Right cardiac atrium (tissue), 5 donors: ENCODE results near the gene PRDM16. TPM values are rescaled to one million over a fixed set of nuclear protein-coding genes. Genes with fewer than 3 reads are reported as not detected.

Experiments used
- ATAC-seq, 2 donors: fragments of 200-7000 bp; cut with Tn5 transposase; one replicate each; pipeline versions ENCODE4 v1.8.0 to v1.9.1; 2020; ENCODE audit warnings: moderate library complexity in 2 of 2, mild to moderate bottlenecking in 1 of 2
- DNase-seq, 3 donors: peaks; one replicate each; pipeline ENCODE4 v3.0.0-alpha.2; 2020
- H3K27ac ChIP-seq: one replicate; pipeline ENCODE4 v1.5.1; 2013; ENCODE audit warnings: mild to moderate bottlenecking, low read length, control low read depth, moderate library complexity
- H3K27me3 ChIP-seq: one replicate; pipeline ENCODE4 v1.6.1; 2013; ENCODE audit not compliant: control insufficient read depth, insufficient read depth
- H3K4me1 ChIP-seq: one replicate; pipeline ENCODE4 v1.6.1; 2013; ENCODE audit warnings: low read length; ENCODE audit not compliant: control insufficient read depth, insufficient read depth
- H3K4me3 ChIP-seq: one replicate; pipeline ENCODE4 v1.5.1; 2013; ENCODE audit warnings: low read length, control low read depth
- H3K9me3 ChIP-seq: one replicate; pipeline ENCODE4 v1.6.1; 2013; ENCODE audit warnings: low read length; ENCODE audit not compliant: control insufficient read depth
- WGBS: extraction: QIAGEN DNeasy Blood & Tissue Kit; methylation state at CpG from one replicate; pipeline ENCODE4 v1.1.7; 2013; 5-methylcytosine and 5-hydroxymethylcytosine counted together
- intact Hi-C, 4 donors: fragments of 100-400 bp; cut with DNase I; formaldehyde crosslinking; loops; one replicate each; pipeline versions ENCODE4 v1.11.0 to v1.14.0; 2022 to 2023
- polyA plus RNA-seq: library from polyadenylated mRNA; stranded (reverse); fragments of 200-250 nt; gene quantifications from one replicate; pipeline ENCODE4 v1.2.3, GENCODE V29; 2013
- total RNA-seq, 4 donors: library from RNA; stranded (reverse); fragmentation: NEBNext Ultra II Directional; extraction: Animal tissue kit (Norgen Biotek cat#: 25700); gene quantifications; one replicate each; pipeline ENCODE4 v1.2.1, GENCODE V29; 2021
- donor health status: healthy with polysubstance abuse.
- donor health status: DM: no; HTN: yes; CAD: no.
- donor health status: DM: no; HTN: no; CAD: no.
- donor health status: DM: no; HTN: yes; CAD: no; lungs with severe emphysema.
- donor health status: DM: yes; HTN: yes; CAD: no.

Gene PRDM16
- total and polyA plus RNA-seq, 5 donors: 1.1 to 2.9 (median 1.9) TPM

DNA sequence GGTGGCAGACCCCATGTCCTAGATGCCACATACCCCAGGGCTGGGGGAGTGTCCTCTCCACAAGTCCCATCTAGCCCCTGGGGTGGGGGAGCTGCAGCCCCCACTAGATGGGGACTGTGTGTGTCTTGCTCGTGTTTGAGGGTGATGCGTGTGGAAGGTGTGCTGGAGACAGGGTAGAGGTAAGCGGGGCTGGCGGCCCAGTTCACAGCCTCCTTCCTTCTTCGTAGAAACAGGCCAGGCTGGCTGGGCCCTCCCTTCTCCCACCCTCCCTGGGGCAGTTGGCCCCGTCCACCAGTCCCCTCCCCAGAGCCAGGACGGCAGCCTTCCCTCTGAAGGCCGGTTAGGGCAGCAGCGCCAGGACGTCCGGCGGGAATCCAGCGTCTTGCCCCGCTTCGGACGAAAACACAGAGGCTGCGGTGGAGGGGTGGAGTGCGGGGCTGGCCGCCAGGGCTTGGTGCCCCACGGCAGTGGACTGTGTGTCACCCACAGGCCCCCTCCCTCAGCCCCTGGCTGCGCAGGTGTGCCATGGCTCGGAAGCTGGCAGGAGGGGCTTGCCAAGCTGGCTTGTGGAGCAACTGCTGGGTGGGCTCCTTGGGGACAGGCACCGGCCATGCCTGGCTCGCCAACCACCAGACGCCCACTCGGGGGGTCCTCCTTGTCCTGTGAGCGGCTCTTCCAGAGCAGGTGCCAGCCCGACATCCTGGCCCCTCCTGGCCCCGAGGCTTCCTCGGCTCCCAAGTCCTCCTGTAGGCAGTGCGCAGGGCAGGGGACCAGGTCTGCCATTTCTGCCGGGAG is 3.6 kb downstream of the PRDM16 start:
- intact Hi-C loops: loop anchor here (5.0 to 10.0 kb wide), 4 partner anchors 202 to 212 kb away; no protein-coding TSS in a partner anchor
- no peaks in the 10 kb centered on the region for H3K27me3 ChIP-seq
- 43% methylated on average over 32 of the region's 32 CpGs for WGBS
- no peaks in the 10 kb centered on the region for H3K4me1 ChIP-seq
- H3K4me3 ChIP-seq: no peak overlapping the region
- H3K27ac ChIP-seq: no peak overlapping the region
- ATAC-seq: no peak
- H3K9me3 ChIP-seq: no peaks in the 10 kb centered on the region
- DNase-seq: peak; percentile 17 to 50 (median 39)

DNA sequence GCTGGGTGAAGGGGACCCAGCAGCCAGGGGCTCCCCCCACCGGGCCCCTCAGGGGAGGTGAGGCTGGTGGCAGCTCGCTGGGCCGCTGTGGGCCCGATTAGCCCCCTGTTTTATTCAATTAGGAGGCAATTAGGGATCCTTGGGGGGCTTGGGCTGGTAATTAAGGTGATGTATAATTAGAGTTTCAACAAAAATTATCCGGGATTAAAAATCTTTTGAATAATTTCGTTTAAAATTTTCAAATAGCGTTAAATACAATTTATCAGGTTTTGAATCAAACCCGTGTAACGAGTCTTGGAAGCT is 4.1 kb downstream of the PRDM16 start:
- ATAC-seq: no peak
- Histone ChIP-seq H3K27me3 (no peaks in the 10 kb centered on the region), H3K27ac (no peak overlapping the region), H3K4me3 (no peak overlapping the region), H3K9me3 (no peaks in the 10 kb centered on the region), H3K4me1 (no peaks in the 10 kb centered on the region)
- no peak for DNase-seq
- intact Hi-C loops: loop anchor here (5.0 to 10.0 kb wide), 4 partner anchors 202 to 212 kb away; no protein-coding TSS in a partner anchor
- 14% methylated on average over 9 of the region's 9 CpGs for WGBS

GRCh38 chr1:3073489-3074296 is 4.7 kb downstream of the PRDM16 start:
- Histone ChIP-seq H3K9me3 (no peaks in the 10 kb centered on the region), H3K27me3 (no peaks in the 10 kb centered on the region), H3K27ac (no peak overlapping the region), H3K4me1 (no peaks in the 10 kb centered on the region), H3K4me3 (no peak overlapping the region)
- no peak for ATAC-seq
- DNase-seq: peak in 2 of 3 donors; percentile 30 to 47
- intact Hi-C loops: loop anchor here (5.0 to 10.0 kb wide), 4 partner anchors 201 to 211 kb away; no protein-coding TSS in a partner anchor
- WGBS: 14% methylated on average over 82 of the region's 82 CpGs

DNA sequence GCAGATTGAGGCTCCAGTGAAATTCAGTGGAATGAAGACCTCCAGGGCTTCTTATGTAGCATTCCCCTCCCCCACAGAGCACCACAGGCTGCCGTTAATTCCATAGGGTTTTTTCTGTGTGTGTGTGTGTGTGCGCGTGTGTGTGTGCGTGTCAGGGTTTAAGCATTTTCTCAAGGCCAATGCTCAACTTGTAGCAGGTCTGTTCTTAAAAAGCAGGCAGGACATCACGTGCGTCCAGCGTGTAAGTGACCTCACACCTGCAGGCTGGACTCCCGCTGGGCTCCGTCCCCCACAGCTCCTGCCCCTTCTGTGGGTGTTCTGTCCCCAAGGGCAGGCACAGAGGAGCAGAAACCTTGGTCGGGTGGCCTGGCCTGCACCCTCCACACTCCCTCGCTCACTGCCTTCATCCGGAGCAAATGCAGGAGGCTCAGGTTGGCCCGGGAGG is 5.3 kb downstream of the PRDM16 start:
- H3K27me3 ChIP-seq: no peaks in the 10 kb centered on the region
- H3K4me1 ChIP-seq: no peaks in the 10 kb centered on the region
- H3K27ac ChIP-seq: no peak overlapping the region
- H3K9me3 ChIP-seq: no peaks in the 10 kb centered on the region
- WGBS: 63% methylated on average over 13 of the region's 13 CpGs
- no peak overlapping the region for H3K4me3 ChIP-seq
- intact Hi-C loops: loop anchor here (5.0 to 10.0 kb wide), 4 partner anchors 200 to 210 kb away; no protein-coding TSS in a partner anchor
- DNase-seq: peak in 2 of 3 donors; percentile 18 to 38
- no peak for ATAC-seq

GRCh38 chr1:3074800-3075199 is 5.8 kb downstream of the PRDM16 start:
- H3K4me3 ChIP-seq: no peak overlapping the region
- 75% methylated on average over 12 of the region's 12 CpGs for WGBS
- ATAC-seq: no peak
- H3K4me1 ChIP-seq: no peaks in the 10 kb centered on the region
- H3K27ac ChIP-seq: no peak overlapping the region
- no peaks in the 10 kb centered on the region for H3K9me3 ChIP-seq
- H3K27me3 ChIP-seq: no peaks in the 10 kb centered on the region
- DNase-seq: peak in 2 of 3 donors; percentile 35 to 42
- intact Hi-C loops: loop anchor here (5.0 to 10.0 kb wide), 4 partner anchors 200 to 210 kb away; no protein-coding TSS in a partner anchor

DNA sequence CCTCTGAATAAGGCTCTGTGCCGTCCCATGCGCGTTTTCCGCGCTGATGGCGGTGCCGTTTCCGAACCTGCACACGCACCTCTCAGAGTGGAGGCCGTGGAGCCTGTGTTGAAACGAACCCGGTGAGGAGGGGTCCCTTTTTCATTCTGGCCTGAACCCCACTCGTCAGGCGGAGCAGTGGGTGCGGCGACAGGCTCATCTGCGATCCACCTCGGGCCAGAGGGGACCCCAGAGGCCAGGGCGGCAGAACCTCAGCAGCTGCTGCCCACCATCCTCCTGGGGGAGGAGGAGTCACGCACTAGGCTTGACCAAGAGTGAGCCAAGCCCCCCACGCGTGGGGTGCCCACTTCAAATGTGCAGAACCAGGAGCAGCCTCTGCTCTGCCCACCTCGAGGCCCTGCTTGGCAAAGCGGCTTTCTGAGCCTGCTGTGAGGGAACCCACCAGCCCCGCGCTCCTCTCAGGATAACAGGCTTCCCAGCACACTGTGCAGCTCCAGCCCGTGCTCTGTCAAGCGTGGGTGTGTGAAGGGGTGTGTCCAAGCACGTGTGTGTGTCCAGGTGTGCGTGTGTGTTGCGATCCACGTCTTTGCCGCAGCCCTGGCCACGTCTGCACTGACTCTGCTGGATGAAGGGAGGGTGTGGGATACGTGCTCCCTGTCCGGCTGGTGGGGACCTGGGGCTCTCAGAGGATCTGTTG is 6.8 kb downstream of the PRDM16 start:
- H3K27me3 ChIP-seq: no peaks in the 10 kb centered on the region
- WGBS: 91% methylated on average over 36 of the region's 36 CpGs
- no peaks in the 10 kb centered on the region for H3K4me1 ChIP-seq
- H3K4me3 ChIP-seq: no peak overlapping the region
- no peaks in the 10 kb centered on the region for H3K9me3 ChIP-seq
- peak in 2 of 3 donors; percentile 41 to 42 for DNase-seq
- intact Hi-C loops: loop anchor here in 2 of 4 donors (10.0 kb wide), 2 partner anchors 199 to 209 kb away; no protein-coding TSS in a partner anchor
- H3K27ac ChIP-seq: no peak overlapping the region
- no peak for ATAC-seq

DNA sequence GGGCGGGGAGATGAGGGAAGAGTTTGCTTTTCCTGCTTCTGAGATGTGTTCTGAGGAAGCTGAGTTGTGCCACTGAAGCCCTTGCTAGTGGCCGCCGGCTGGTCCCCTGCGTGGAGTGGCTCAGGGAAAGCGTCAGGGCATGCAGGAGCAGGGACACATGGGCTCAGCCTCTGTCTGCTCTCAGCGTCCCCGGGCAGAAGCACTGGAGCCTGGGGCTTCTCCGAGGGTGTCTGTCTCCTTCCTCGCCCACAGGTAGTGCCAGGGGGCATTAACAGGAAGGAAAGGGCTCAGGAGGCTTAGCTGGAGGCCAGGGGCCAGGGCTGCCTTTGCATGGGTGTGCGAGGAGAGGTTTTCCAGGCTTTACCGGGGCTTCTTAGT is 7.3 kb downstream of the PRDM16 start:
- intact Hi-C loops: loop anchor here in 2 of 4 donors (10.0 kb wide), 2 partner anchors 198 to 208 kb away; no protein-coding TSS in a partner anchor
- 79% methylated on average over 11 of the region's 11 CpGs for WGBS

DNA sequence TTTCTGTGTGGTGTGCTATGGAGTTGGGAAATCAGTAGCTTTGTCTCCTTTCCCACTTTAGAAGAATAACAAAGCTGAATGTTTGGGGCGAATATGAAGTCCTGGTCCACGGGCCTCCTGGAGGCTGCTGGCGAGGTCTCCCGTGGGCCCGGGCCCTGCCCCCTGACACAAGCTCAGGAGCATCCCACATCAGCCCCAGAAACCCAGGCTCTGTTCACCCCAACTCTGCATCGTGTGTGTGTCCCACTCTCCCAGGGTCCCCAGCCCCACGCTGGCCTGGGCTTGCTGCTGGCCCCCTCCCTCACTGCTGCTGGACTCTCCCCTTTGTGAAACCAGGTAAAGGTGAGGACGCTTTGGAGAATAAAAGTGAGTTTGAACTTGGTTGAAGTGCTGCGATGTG is 8.1 kb downstream of the PRDM16 start:
- H3K27ac ChIP-seq: no peak overlapping the region
- H3K27me3 ChIP-seq: no peaks in the 10 kb centered on the region
- no peak overlapping the region for H3K4me3 ChIP-seq
- no peaks in the 10 kb centered on the region for H3K9me3 ChIP-seq
- no peaks in the 10 kb centered on the region for H3K4me1 ChIP-seq
- no peak for ATAC-seq
- intact Hi-C loops: loop anchor here in 2 of 4 donors (10.0 kb wide), 2 partner anchors 198 to 208 kb away; no protein-coding TSS in a partner anchor
- DNase-seq: peak in 2 of 3 donors; percentile 20 to 30
- WGBS: 83% methylated on average over 9 of the region's 9 CpGs

More for the DNA sequence above, 7.3 kb downstream of the PRDM16 start:
- peak in 1 of 3 donors; percentile 19 for DNase-seq
- no peaks in the 10 kb centered on the region for H3K4me1 ChIP-seq
- no peak for ATAC-seq
- no peak overlapping the region for H3K4me3 ChIP-seq
- H3K27ac ChIP-seq: no peak overlapping the region
- no peaks in the 10 kb centered on the region for H3K9me3 ChIP-seq
- H3K27me3 ChIP-seq: no peaks in the 10 kb centered on the region

DNA sequence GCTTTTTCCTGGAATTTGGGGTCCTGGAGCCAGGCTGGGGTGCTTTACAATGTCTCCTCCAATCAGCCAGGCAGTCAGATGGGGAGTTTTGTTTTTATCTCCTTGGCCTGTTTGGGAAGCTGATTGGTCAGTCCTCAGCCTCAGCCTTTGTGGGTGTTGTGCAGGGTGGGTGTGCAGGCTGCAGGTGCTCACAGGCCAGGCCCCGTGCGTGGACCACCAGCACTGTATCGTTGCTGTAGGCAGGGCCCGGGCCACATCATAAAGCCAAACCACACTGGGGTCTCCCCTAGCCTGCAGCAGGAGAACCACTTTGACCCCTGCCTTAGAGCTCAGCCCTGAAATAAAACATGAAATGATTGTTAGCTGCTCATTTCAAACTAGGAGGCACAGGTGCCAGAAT is 8.6 kb downstream of the PRDM16 start:
- Histone ChIP-seq H3K27ac (no peak overlapping the region), H3K27me3 (no peaks in the 10 kb centered on the region), H3K4me1 (no peaks in the 10 kb centered on the region), H3K9me3 (no peaks in the 10 kb centered on the region), H3K4me3 (no peak overlapping the region)
- ATAC-seq (no peak), DNase-seq (peak in 1 of 3 donors; percentile 10)
- WGBS: 86% methylated on average over 4 of the region's 4 CpGs
- intact Hi-C loops: loop anchor here in 2 of 4 donors (10.0 kb wide), 2 partner anchors 197 to 207 kb away; no protein-coding TSS in a partner anchor

GRCh38 chr1:3078430-3078861 is 9.4 kb downstream of the PRDM16 start:
- 61% methylated on average over 15 of the region's 15 CpGs for WGBS
- H3K4me1 ChIP-seq: no peaks in the 10 kb centered on the region
- ATAC-seq: no peak
- H3K9me3 ChIP-seq: no peaks in the 10 kb centered on the region
- no peak overlapping the region for H3K27ac ChIP-seq
- no peaks in the 10 kb centered on the region for H3K27me3 ChIP-seq
- intact Hi-C loops: loop anchor here in 2 of 4 donors (10.0 kb wide), 2 partner anchors 196 to 206 kb away; no protein-coding TSS in a partner anchor
- no peak overlapping the region for H3K4me3 ChIP-seq
- peak in 1 of 3 donors; percentile 3 for DNase-seq
